H1 (cell line): ENCODE measurements around the gene TM4SF18. TPM values are rescaled to one million over a fixed set of nuclear protein-coding genes. Genes with fewer than 3 reads are reported as not detected.

Source experiments
- CTCF ChIA-PET: fragments of 300-600 bp; sonication (Branson Sonifier 250); formaldehyde crosslinking; loops from one replicate; lab custom pipeline; 2021; ENCODE audit not compliant: partially characterized antibody; lab: Charles Lee
- POLR2A ChIA-PET: fragments of 300-600 bp; sonication (Branson Sonifier 250); formaldehyde crosslinking; loops from one replicate; lab custom pipeline; 2021; ENCODE audit warnings: inconsistent platforms; ENCODE audit not compliant: partially characterized antibody; lab: Charles Lee
- DNase-seq, 2 experiments: peaks; one replicate each; pipeline versions ENCODE4 v3.0.0 to v3.0.0-alpha.2; 2010 to 2022; ENCODE audit warnings: low spot score in 2 of 2, low read depth in 1 of 2, mixed read lengths in 1 of 2
- FAIRE-seq: peaks from 2 replicates; lab custom pipeline; 2011; peaks lifted over from hg19 to GRCh38; lab: Jason Lieb, UNC
- H2AFZ ChIP-seq: 2 replicates; pipeline ENCODE4 v1.8.1; 2012; ENCODE audit warnings: low read length, inconsistent platforms
- H2AK5ac ChIP-seq: 2 replicates; pipeline ENCODE4 v1.6.1; 2013; ENCODE audit warnings: low read depth, low read length
- H2BK120ac ChIP-seq: replicated peaks from 2 replicates; pipeline ENCODE3; 2013; ENCODE audit warnings: low read depth, low read length, inconsistent platforms
- H2BK12ac ChIP-seq: 2 replicates; pipeline ENCODE4 v1.6.1; 2013; ENCODE audit warnings: low read depth, low read length
- H2BK15ac ChIP-seq: 2 replicates; pipeline ENCODE4 v1.6.1; 2013; ENCODE audit warnings: low read length
- H2BK20ac ChIP-seq: 2 replicates; pipeline ENCODE4 v1.6.1; 2013; ENCODE audit warnings: low read length
- H2BK5ac ChIP-seq: 2 replicates; pipeline ENCODE4 v1.6.1; 2013; ENCODE audit warnings: low read depth, low read length
- H3K14ac ChIP-seq: 2 replicates; pipeline ENCODE4 v1.6.1; 2013; ENCODE audit warnings: inconsistent platforms; ENCODE audit not compliant: insufficient read length
- H3K18ac ChIP-seq: 2 replicates; pipeline ENCODE4 v1.6.1; 2013; ENCODE audit warnings: low read length; ENCODE audit errors: extremely low read depth
- H3K23ac ChIP-seq: 2 replicates; pipeline ENCODE4 v1.6.1; 2013; ENCODE audit warnings: inconsistent platforms; ENCODE audit not compliant: insufficient read length
- H3K23me2 ChIP-seq: 2 replicates; pipeline ENCODE4 v1.6.1; 2013; ENCODE audit warnings: low read depth, low read length
- H3K27ac ChIP-seq: 2 replicates; pipeline ENCODE4 v1.6.1; 2011; ENCODE audit warnings: low read depth, low read length, inconsistent platforms
- H3K27me3 ChIP-seq, 4 experiments: replicated peaks in 1 of 4; 1 replicate in 1 of 4; 2 replicates in 3 of 4; pipeline versions ENCODE4 v1.6.1 to v1.8.1; 2011 to 2013; ENCODE audit warnings: low read length in 3 of 4, mild to moderate bottlenecking in 3 of 4, inconsistent platforms in 2 of 4, mixed read lengths in 2 of 4, moderate library complexity in 1 of 4; ENCODE audit not compliant: control insufficient read depth in 3 of 4, insufficient read depth in 3 of 4; ENCODE audit errors: extremely low read depth in 1 of 4
- H3K36me3 ChIP-seq, 4 experiments: 2 replicates each; pipeline versions ENCODE4 v1.6.1 to v1.8.1; 2011 to 2013; ENCODE audit warnings: mild to moderate bottlenecking in 4 of 4, low read length in 3 of 4, moderate library complexity in 2 of 4, control low read depth in 1 of 4, inconsistent platforms in 1 of 4; ENCODE audit not compliant: insufficient read depth in 4 of 4, control insufficient read depth in 2 of 4
- H3K4ac ChIP-seq: replicated peaks from 2 replicates; pipeline ENCODE3; 2013; ENCODE audit warnings: low read length, low read depth, mixed read lengths, inconsistent platforms; ENCODE audit not compliant: insufficient read length
- H3K4me1 ChIP-seq, 4 experiments: replicated peaks in 1 of 4; 1 replicate in 1 of 4; 2 replicates in 3 of 4; pipeline versions ENCODE4 v1.6.1 to v1.8.1; 2011 to 2013; ENCODE audit warnings: low read length in 3 of 4, inconsistent platforms in 2 of 4, mixed read lengths in 1 of 4; ENCODE audit not compliant: insufficient read depth in 4 of 4, control insufficient read depth in 3 of 4
- H3K4me2 ChIP-seq, 2 experiments: 2 replicates each; pipeline versions ENCODE4 v1.6.1 to v1.8.1; 2011 to 2013; ENCODE audit warnings: low read depth in 2 of 2, low read length in 2 of 2, control low read depth in 1 of 2, inconsistent platforms in 1 of 2, mild to moderate bottlenecking in 1 of 2; ENCODE audit not compliant: insufficient read depth in 1 of 2
- H3K4me3 ChIP-seq, 4 experiments: fragments of 200-600, 300-600 bp in 1 of 4; sonication (generic), shearing (Covaris generic), sonication (Bioruptor Twin) in 1 of 4; 2 replicates each; pipeline versions ENCODE4 v1.5.1 to v1.8.1; 2011 to 2016; ENCODE audit warnings: low read length in 4 of 4, low read depth in 3 of 4, control low read depth in 2 of 4, inconsistent platforms in 2 of 4, mild to moderate bottlenecking in 2 of 4, mixed read lengths in 1 of 4, moderate library complexity in 1 of 4; ENCODE audit not compliant: insufficient read depth in 2 of 4; ENCODE audit errors: extremely low read depth in 1 of 4
- H3K56ac ChIP-seq: replicated peaks from 2 replicates; pipeline ENCODE3; 2013; ENCODE audit warnings: low read depth, mild to moderate bottlenecking, mixed read lengths, low read length, inconsistent platforms; ENCODE audit not compliant: insufficient read length
- H3K79me1 ChIP-seq: 2 replicates; pipeline ENCODE4 v1.6.1; 2013; ENCODE audit warnings: low read depth, low read length, control low read depth
- H3K79me2 ChIP-seq, 2 experiments: 2 replicates each; pipeline versions ENCODE4 v1.6.1 to v1.8.1; 2012 to 2013; ENCODE audit warnings: low read length in 2 of 2, mild to moderate bottlenecking in 2 of 2, inconsistent platforms in 1 of 2; ENCODE audit not compliant: insufficient read depth in 2 of 2, control insufficient read depth in 1 of 2
- H3K9ac ChIP-seq, 4 experiments: replicated peaks in 1 of 4; 1 replicate in 1 of 4; 2 replicates in 3 of 4; pipeline versions ENCODE4 v1.6.1 to v1.8.1; 2011 to 2013; ENCODE audit warnings: low read depth in 3 of 4, low read length in 3 of 4, control low read depth in 2 of 4, mild to moderate bottlenecking in 2 of 4, moderate library complexity in 2 of 4, inconsistent platforms in 1 of 4; ENCODE audit errors: extremely low read depth in 1 of 4
- H3K9me3 ChIP-seq, 2 experiments: 2 replicates each; pipeline versions ENCODE4 v1.6.1 to v1.8.1; 2012 to 2013; ENCODE audit warnings: mild to moderate bottlenecking in 2 of 2, moderate library complexity in 2 of 2, control low read depth in 1 of 2, inconsistent platforms in 1 of 2, low read depth in 1 of 2, low read length in 1 of 2, mixed read lengths in 1 of 2; ENCODE audit not compliant: insufficient read depth in 2 of 2
- H4K20me1 ChIP-seq, 2 experiments: replicated peaks in 1 of 2; 2 replicates each; pipeline versions ENCODE3 to v1.8.1; 2011 to 2013; ENCODE audit warnings: inconsistent platforms in 2 of 2, low read length in 2 of 2, mild to moderate bottlenecking in 1 of 2; ENCODE audit not compliant: insufficient read depth in 2 of 2, control insufficient read depth in 1 of 2
- H4K5ac ChIP-seq: 2 replicates; pipeline ENCODE4 v1.6.1; 2013; ENCODE audit warnings: low read length, low read depth, mixed read lengths, inconsistent platforms; ENCODE audit not compliant: insufficient read length
- H4K8ac ChIP-seq: 2 replicates; pipeline ENCODE4 v1.8.0; 2013; ENCODE audit warnings: mild to moderate bottlenecking, moderate library complexity, low read length, inconsistent platforms; ENCODE audit not compliant: insufficient read depth; ENCODE audit errors: extremely low read depth
- H4K91ac ChIP-seq: replicated peaks from 2 replicates; pipeline ENCODE3; 2013; ENCODE audit warnings: low read length, mixed read lengths, inconsistent platforms; ENCODE audit not compliant: insufficient read length
- ASH2L ChIP-seq: fragments of 200-600, 300-600 bp; sonication (generic); IDR thresholded peaks from one replicate; pipeline ENCODE4 v1.7.1; 2017; ENCODE audit warnings: low read length
- CBX5 ChIP-seq: fragments of 300-800, 300-1000 bp; sonication (generic); IDR thresholded peaks from 2 replicates; pipeline ENCODE4 v1.7.1; 2016; ENCODE audit warnings: antibody characterized with exemption, low read length, low read depth
- CHD1 ChIP-seq: IDR thresholded peaks from 2 replicates; pipeline ENCODE4 v1.6.1; 2012; ENCODE audit warnings: low read depth, low read length, improper control_type of control experiment
- KDM5A ChIP-seq: fragments of 200-600 bp; IDR thresholded peaks from 2 replicates; pipeline ENCODE4 v1.7.1; 2012; ENCODE audit warnings: mild to moderate bottlenecking, low read length, inconsistent platforms, mixed read lengths
- MAX ChIP-seq: IDR thresholded peaks from 2 replicates; pipeline ENCODE4 v1.6.1; 2012; ENCODE audit warnings: inconsistent platforms
- SIRT6 ChIP-seq: IDR thresholded peaks from one replicate; pipeline ENCODE4 v1.7.1; 2012; ENCODE audit warnings: low read length, inconsistent platforms
- WGBS, 2 experiments: shearing (Covaris generic) in 1 of 2; methylation state at CpG; one replicate each; pipeline versions ENCODE4 v1.1.6 to v1.1.7; 2013 to 2015; ENCODE audit warnings: low lambda C conversion rate in 2 of 2, mixed read lengths in 2 of 2, inconsistent platforms in 1 of 2, low coverage in 1 of 2, missing lambda C conversion rate in 1 of 2; ENCODE audit not compliant: insufficient replicate concordance in 2 of 2, insufficient coverage in 1 of 2, insufficient read length in 1 of 2; ENCODE audit errors: extremely low coverage in 1 of 2, missing lambda C conversion rate in 1 of 2; 5-methylcytosine and 5-hydroxymethylcytosine counted together
- polyA plus RNA-seq, 7 experiments: library from polyadenylated mRNA; depleted of rRNA in 3 of 7; stranded (reverse) in 5 of 7; unstranded in 2 of 7; fragments of >200 nt in 5 of 7; fragments of 200-250 nt in 2 of 7; gene quantifications; 1 replicate in 5 of 7; 2 replicates in 1 of 7; 4 replicates in 1 of 7; pipeline versions ENCODE4 v1.2.1 to v1.2.3, GENCODE V29; 2011 to 2013; ENCODE audit warnings: missing spikeins in 2 of 7, mixed read lengths in 2 of 7
- total RNA-seq: library from RNA; stranded (reverse); fragmentation: NEBNext Ultra II Directional; extraction: Animal tissue kit (Norgen Biotek cat#: 25700); gene quantifications from 2 replicates; pipeline ENCODE4 v1.2.1, GENCODE V29; 2021

TM4SF18 gene
- total and polyA plus RNA-seq, 2 of the 8 experiments (the other 6 are each of a cell fraction or from before 2014, with no cell fraction given), result 2.9 to 13.6 TPM

GRCh38 chr3:149278911-149279310 lies 54.5 kb downstream of the TM4SF18 start:
- no peak overlapping the region for H3K27ac ChIP-seq
- ChIA-PET POLR2A (no interaction called here), CTCF (interaction anchor here (1.1 to 6.0 kb wide), 9 partner anchors 10 to 328 kb away, joined by 3 to 46 read pairs (median 5); no protein-coding TSS in a partner anchor)
- no peak overlapping the region for H3K18ac ChIP-seq
- no peak overlapping the region for H2BK15ac ChIP-seq
- no peaks in the 10 kb centered on the region for H3K36me3 ChIP-seq
- H3K23me2 ChIP-seq, result no peaks in the 10 kb centered on the region
- H3K4me1 ChIP-seq, result no peaks in the 10 kb centered on the region; a peak in 1 of 7 replicates
- 80% methylated on average over 2 of the region's 2 CpGs; no CpG with 5 or more reads in 1 of the 2 experiments for WGBS, 2 experiments
- no peaks in the 10 kb centered on the region for H3K9me3 ChIP-seq
- no peak overlapping the region for H3K56ac ChIP-seq
- H2BK20ac ChIP-seq, result no peak overlapping the region
- no peak overlapping the region for H2AFZ ChIP-seq
- H3K79me1 ChIP-seq, result no peaks in the 10 kb centered on the region
- DNase-seq (no peak), FAIRE-seq (no peak)
- H3K4me3 ChIP-seq, result no peak overlapping the region
- H3K23ac ChIP-seq, result no peak overlapping the region
- no peak overlapping the region for H3K14ac ChIP-seq
- H3K4ac ChIP-seq, result no peak overlapping the region
- no peak overlapping the region for H4K5ac ChIP-seq
- H4K20me1 ChIP-seq, result no peaks in the 10 kb centered on the region
- no peak overlapping the region for H2BK12ac ChIP-seq
- no peak overlapping the region for H3K4me2 ChIP-seq
- no peak overlapping the region for H2BK5ac ChIP-seq
- no peaks in the 10 kb centered on the region for H3K27me3 ChIP-seq
- no peaks in the 10 kb centered on the region for H3K79me2 ChIP-seq
- no peak overlapping the region for H4K91ac ChIP-seq
- H2AK5ac ChIP-seq, result no peak overlapping the region
- H4K8ac ChIP-seq, result no peak overlapping the region
- no peak for TF ChIP-seq MAX
- TF ChIP-seq SIRT6, result no peak
- no peak for TF ChIP-seq CHD1
- no peak for TF ChIP-seq KDM5A
- TF ChIP-seq ASH2L, result no peak
- TF ChIP-seq CBX5, result no peak
- H3K9ac ChIP-seq, result no peak overlapping the region
- no peak overlapping the region for H2BK120ac ChIP-seq
